Gastroesophageal sphincter (tissue), 4 donors: Measurements from ENCODE around the gene CD38. TPM values are rescaled to one million over a fixed set of nuclear protein-coding genes. Genes with fewer than 3 reads are reported as not detected.

Experiments used
- ATAC-seq: fragments of 150-250 bp; one replicate; pipeline ENCODE4 v1.9.1; 2016; ENCODE audit warnings: mild to moderate bottlenecking, moderate library complexity
- H3K27ac ChIP-seq, 4 donors: fragments of 200-600 bp; sonication (generic) in 3 of 4; 1 replicate in 3 of 4; 2 replicates in 1 of 4; pipeline ENCODE4 v1.5.1; 2016 to 2019
- H3K27me3 ChIP-seq: fragments of 200-600 bp; sonication (generic); one replicate; pipeline ENCODE4 v1.5.1; 2019
- H3K36me3 ChIP-seq, 2 donors: fragments of 200-600 bp; sonication (generic); one replicate each; pipeline ENCODE4 v1.5.1; 2019; ENCODE audit warnings: control low read depth in 1 of 2
- H3K4me1 ChIP-seq, 3 donors: fragments of 200-600 bp; sonication (generic); 1 replicate in 2 of 3; 2 replicates in 1 of 3; pipeline ENCODE4 v1.5.1; 2016 to 2019; ENCODE audit warnings: control low read depth in 2 of 3
- H3K4me3 ChIP-seq, 2 donors: fragments of 200-600 bp; sonication (generic); one replicate each; pipeline ENCODE4 v1.5.1; 2019; ENCODE audit warnings: mild to moderate bottlenecking in 1 of 2, moderate library complexity in 1 of 2
- H3K9me3 ChIP-seq, 3 donors: fragments of 200-600 bp; sonication (generic); one replicate each; pipeline ENCODE4 v1.5.1; 2017 to 2019; ENCODE audit warnings: control low read depth in 2 of 3
- CTCF ChIP-seq, 4 experiments: fragments of 200-600 bp in 2 of 4; fragments of 450-650 bp in 2 of 4; sonication (generic) in 1 of 4; IDR thresholded peaks; one replicate each; pipeline ENCODE4 v1.5.1; 2017 to 2019; ENCODE audit warnings: antibody characterized with exemption in 4 of 4, mild to moderate bottlenecking in 2 of 4, moderate library complexity in 2 of 4
- EP300 ChIP-seq: sonication (generic); formaldehyde crosslinking; IDR thresholded peaks from one replicate; pipeline ENCODE4 v1.6.1; 2017; ENCODE audit warnings: antibody characterized with exemption, mild to moderate bottlenecking
- POLR2A ChIP-seq, 2 donors: fragments of 450-650 bp; IDR thresholded peaks; one replicate each; pipeline ENCODE4 v1.6.1; 2017; ENCODE audit warnings: antibody characterized with exemption in 2 of 2, mild to moderate bottlenecking in 2 of 2, moderate library complexity in 1 of 2
- POLR2AphosphoS5 ChIP-seq: sonication (generic); formaldehyde crosslinking; IDR thresholded peaks from one replicate; pipeline ENCODE4 v1.6.1; 2017; ENCODE audit warnings: antibody characterized with exemption
- WGBS, 2 donors: methylation state at CpG; one replicate each; pipeline ENCODE4 v1.1.5; 2018; ENCODE audit warnings: low coverage in 1 of 2; 5-methylcytosine and 5-hydroxymethylcytosine counted together
- total RNA-seq, 4 donors: library from RNA; depleted of rRNA; stranded (reverse); fragments of >200 nt; gene quantifications; one replicate each; pipeline ENCODE4 v1.1.0, GENCODE V29; 2016

CD38 gene
- total RNA-seq, 4 donors from 2014 or later, result 1.0 to 5.8 (median 2.4) TPM

DNA sequence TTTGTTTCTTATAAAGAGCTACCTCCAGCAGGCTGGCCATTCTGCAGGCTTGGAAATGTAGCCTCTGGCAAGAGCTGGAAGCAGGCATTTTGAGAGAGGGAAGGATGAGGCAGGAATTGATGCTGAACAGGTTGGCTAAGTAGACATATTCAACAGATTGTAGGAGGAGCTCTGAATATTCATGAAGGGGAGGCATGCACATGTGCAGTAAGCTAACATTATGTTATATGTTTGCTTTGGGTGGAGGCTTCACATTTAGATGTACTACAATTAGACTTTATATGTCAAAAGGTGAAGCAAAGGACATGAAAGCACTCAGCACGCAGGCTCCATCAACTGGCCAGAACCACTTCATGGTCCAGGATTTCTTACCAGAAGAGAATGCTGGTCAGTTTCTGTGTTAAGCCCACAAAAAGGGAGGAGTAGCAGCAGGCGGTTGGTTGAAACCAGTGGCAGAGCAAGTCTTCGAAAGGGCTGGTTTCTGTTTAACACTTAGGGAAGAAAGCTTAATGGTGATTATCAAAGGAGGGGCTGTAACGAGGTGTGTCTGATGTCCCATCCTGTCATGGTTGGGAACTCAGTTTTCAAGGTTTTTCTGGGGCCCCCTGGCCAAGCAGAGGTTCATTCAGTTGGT is 105.6 kb downstream of the CD38 start:
- Histone ChIP-seq H3K27ac (no peak overlapping the region), H3K4me3 (no peak overlapping the region), H3K4me1 (no peaks in the 10 kb centered on the region), H3K9me3 (no peaks in the 10 kb centered on the region), H3K27me3 (no peaks in the 10 kb centered on the region), H3K36me3 (no peaks in the 10 kb centered on the region)
- WGBS, 2 donors, result 81 to 100% methylated on average over 1 to 3 of the region's 4 CpGs
- no peak for ATAC-seq
- TF ChIP-seq POLR2A (IDR thresholded peaks at IDR 0.05) (no peak), CTCF (IDR thresholded peaks at IDR 0.05) (no peak), EP300 (no peak), POLR2AphosphoS5 (no peak)

GRCh38 chr4:15884666-15885065 is 106.5 kb downstream of the CD38 start:
- TF ChIP-seq CTCF (IDR thresholded peaks at IDR 0.05) (no peak), POLR2AphosphoS5 (no peak), EP300 (no peak), POLR2A (IDR thresholded peaks at IDR 0.05) (no peak)
- H3K4me1 ChIP-seq, result no peaks in the 10 kb centered on the region
- H3K27me3 ChIP-seq, result no peaks in the 10 kb centered on the region
- H3K9me3 ChIP-seq, result no peaks in the 10 kb centered on the region
- no peak overlapping the region for H3K4me3 ChIP-seq
- no peaks in the 10 kb centered on the region for H3K36me3 ChIP-seq
- WGBS, 2 donors, result 67 to 73% methylated on average over 3 of the region's 3 CpGs
- ATAC-seq, result no peak
- H3K27ac ChIP-seq, result no peak overlapping the region

GRCh38 chr4:15885422-15885821 is 107.3 kb downstream of the CD38 start:
- Histone ChIP-seq H3K27me3 (no peaks in the 10 kb centered on the region), H3K27ac (no peak overlapping the region), H3K4me3 (no peak overlapping the region), H3K9me3 (no peaks in the 10 kb centered on the region), H3K36me3 (no peaks in the 10 kb centered on the region), H3K4me1 (no peaks in the 10 kb centered on the region)
- ATAC-seq, result no peak
- TF ChIP-seq POLR2A (IDR thresholded peaks at IDR 0.05) (no peak), CTCF (IDR thresholded peaks at IDR 0.05) (no peak), POLR2AphosphoS5 (no peak), EP300 (no peak)
- WGBS, 2 donors, result 91 to 98% methylated on average over 5 to 7 of the region's 7 CpGs

DNA sequence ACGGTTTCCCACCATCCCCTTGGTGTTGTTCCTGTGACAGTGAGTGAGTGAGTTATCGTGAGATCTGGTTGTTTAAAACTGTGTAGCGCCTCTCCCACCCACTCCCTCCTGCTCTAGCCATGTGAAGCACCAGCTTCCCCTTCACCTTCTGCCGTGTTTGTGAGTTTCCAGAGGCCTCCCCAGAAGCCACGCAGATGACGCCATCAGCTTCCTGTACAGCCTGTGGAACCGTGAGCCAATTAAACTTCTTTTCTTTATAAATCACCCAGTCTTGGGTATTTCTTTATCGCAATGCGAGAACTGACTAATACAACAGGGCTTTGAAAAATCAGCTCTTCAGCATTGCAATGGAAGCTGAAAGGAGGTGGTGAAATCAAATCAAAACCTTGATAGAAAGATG is 110.4 kb downstream of the CD38 start:
- no peak overlapping the region for H3K4me3 ChIP-seq
- peaks cover 0 to 2% (median 0%) of the 10 kb centered on the region in 3 donors for H3K4me1 ChIP-seq
- ATAC-seq, result no peak
- TF ChIP-seq POLR2A (IDR thresholded peaks at IDR 0.05) (no peak), POLR2AphosphoS5 (no peak), CTCF (IDR thresholded peaks at IDR 0.05) (no peak), EP300 (no peak)
- no peaks in the 10 kb centered on the region for H3K36me3 ChIP-seq
- H3K27me3 ChIP-seq, result no peaks in the 10 kb centered on the region
- H3K27ac ChIP-seq, result no peak overlapping the region
- no peaks in the 10 kb centered on the region for H3K9me3 ChIP-seq
- WGBS, 2 donors, result 83 to 95% methylated on average over 7 to 8 of the region's 9 CpGs

- ATAC-seq, result no peak
- H3K36me3 ChIP-seq, result no peaks in the 10 kb centered on the region
These were observed 112.2 kb downstream of the CD38 start for GRCh38 chr4:15890246-15890829.

More at GRCh38 chr4:15890246-15890829, 112.2 kb downstream of the CD38 start:
- TF ChIP-seq CTCF (IDR thresholded peaks at IDR 0.05), result no peak
- no peak overlapping the region for H3K4me3 ChIP-seq
- no peak overlapping the region for H3K27ac ChIP-seq
- no peaks in the 10 kb centered on the region for H3K9me3 ChIP-seq
- 93 to 95% methylated on average over 3 to 4 of the region's 4 CpGs for WGBS, 2 donors
- no peaks in the 10 kb centered on the region for H3K27me3 ChIP-seq
- H3K4me1 ChIP-seq, result peaks cover 0 to 16% (median 4%) of the 10 kb centered on the region in 3 donors
